GM18520 (cell line): ENCODE results near the gene ZNF467.

Source experiments
- ATAC-seq: cut with Tn5 transposase; IDR thresholded peaks from one replicate; pipeline ENCODE4 v1.9.1; 2021; ENCODE audit not compliant: unreplicated experiment

The ZNF467 gene

DNA sequence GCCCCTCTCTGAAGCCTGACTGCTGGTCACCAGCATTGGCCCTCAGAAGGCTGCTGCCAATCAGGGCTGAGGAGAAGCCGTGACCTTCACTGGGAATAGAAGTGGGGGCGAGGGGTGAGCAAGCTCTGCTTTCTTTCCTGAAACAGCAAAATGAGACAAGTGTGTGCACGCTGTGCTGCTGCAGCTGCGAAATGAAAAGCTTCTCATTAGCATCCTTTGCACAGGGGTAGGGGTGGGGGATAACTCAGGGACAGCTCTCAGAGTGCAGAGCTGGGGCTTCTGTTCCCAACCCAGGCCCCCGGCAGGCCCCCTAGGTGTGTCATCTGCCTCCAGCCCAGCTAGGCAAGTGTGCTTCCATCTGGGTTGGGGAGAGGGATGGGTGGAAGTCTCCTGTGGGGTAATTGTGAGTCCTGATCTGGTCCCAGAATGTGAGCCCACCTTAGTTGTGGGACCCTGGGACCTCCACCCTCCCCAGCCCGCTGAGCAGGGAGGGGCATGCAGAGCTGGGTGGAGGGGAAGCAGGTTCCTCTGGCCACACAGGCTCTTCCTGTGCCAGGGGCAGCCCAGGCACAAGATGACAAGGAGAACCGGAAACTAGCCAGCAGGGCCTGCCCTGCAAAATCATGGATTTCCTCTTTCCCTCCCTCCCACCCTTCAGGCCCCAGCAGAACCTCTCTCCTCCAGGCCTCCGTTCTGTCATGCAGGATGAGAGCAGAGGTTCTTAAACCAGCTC, 22.2 kb downstream of the ZNF467 start:
- no peak for ATAC-seq

GRCh38 chr7:149750122-149750845, 23.1 kb downstream of the ZNF467 start:
- no peak for ATAC-seq

- ATAC-seq = no peak
Measured at GRCh38 chr7:149748076-149748874, 25.1 kb downstream of the ZNF467 start.

- ATAC-seq = no peak
Measured at GRCh38 chr7:149743476-149744255, 29.7 kb downstream of the ZNF467 start.

GRCh38 chr7:149742075-149742701, 31.2 kb downstream of the ZNF467 start:
- no peak for ATAC-seq

DNA sequence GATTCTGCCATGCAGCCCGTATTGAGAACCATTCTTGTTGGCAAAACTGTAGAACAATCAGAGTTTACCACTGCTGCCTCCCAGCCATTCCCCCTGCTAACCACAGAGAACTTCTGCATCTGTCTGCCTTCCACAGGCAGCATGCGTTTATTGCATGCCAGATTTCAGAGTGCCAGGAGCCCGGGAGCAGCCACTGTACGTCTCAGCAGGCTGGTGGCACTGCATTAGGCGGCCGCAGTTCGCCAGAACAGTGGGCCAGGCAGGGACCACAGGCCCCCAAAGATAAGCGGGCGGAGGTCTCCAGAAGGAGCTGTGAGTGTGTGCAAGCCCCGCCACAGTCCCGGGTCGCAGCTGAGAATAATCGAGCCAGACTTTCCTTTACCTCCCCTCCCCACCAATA, 31.8 kb downstream of the ZNF467 start:
- ATAC-seq = no peak

DNA sequence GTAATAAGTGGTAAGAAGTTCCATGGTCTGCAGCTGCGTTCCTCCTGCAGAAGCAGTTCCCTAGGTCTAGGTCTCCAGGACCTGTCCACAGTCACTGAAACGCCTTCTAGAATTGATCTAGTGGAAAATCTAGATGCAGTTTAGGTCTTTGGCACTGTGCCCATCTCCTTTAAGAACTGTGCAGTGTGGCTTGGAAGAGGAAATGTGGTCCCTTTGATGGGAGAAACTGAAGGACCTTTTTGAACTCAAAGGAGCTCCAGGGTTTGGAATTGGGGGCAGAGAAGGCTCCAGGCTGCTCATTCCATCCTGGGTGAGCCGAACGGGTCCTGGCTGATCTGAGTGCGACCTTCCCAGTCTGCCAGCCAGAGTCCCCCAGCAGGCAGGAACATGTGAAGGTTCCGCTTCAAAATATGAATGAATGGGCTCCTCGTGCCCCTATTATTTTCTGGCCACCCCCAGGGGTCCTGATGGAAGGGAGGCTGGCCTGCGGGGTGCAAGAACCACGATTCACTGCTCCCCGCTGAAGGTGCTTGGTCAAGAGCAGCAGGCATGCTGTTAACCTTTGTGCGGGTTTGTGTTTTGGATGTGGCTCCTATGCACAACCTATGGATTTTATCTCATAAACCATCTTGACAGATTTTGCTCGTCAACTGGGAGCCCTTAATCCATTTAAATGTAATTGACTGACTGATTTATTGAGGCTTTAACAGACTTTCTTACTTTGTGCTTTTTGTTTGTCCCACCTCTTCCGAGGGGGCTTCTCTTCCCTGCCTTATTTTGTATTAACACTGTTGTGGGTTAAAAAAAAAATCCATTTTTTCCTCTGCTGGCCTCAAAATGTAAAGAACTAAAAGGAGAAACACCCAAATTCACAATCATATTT, 36.7 kb downstream of the ZNF467 start:
- ATAC-seq = no peak

DNA sequence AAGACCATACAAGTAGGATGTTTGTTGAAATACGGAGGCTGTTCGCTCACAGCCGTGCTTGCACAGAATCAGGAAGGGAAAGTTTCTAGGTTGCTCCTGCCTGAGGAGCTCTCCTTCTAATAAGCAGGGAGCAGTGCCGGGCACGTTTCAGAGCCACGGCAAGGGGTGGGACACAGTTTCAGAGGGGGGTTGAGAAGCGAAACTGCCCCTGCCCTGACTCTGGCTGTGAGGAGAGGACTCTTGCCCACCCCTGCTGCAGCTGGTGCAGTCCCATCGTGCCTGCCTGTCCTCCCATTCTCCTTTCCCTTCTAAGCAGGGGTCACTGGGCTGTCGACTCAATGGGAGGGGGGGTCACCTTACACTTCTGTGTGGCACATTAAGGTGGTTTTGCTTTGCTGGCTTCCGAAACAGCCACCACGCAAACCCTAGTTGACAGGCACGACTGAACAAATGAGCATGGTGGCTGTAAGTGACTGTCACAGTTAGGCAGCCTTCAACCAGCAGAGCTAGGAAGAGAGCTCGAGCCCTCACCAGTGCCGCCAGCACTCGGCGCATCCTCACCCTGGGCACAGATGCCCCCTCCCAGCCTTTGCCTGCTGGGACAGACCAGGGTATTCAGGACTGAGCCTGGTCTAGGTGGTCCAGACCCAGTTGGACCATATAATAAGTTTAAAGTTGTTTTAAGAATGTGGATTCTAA, 37.5 kb downstream of the ZNF467 start:
- ATAC-seq = no peak

DNA sequence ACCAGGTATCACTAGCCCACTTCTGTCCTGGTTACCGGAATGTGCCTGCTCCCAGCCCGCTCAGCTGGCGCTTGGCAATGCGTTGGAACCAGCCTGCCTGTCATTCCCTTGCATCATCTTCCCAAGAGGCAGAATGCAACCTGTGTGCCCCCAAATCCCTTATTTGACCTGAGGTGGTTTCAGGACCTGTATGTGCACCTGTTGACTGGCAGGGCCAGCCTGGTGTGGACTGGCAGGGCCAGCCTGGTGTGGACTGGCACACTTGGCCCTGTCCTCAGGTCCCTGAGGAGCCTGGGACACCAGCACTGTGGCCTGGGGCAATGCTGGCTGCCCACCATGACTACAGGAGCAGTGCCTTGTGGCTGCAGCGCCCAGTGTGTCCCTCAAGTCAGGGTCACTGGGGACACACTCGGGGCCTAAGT, 38.2 kb downstream of the ZNF467 start:
- ATAC-seq = no peak

- no peak for ATAC-seq
Measured at GRCh38 chr7:149734791-149735075, 38.7 kb downstream of the ZNF467 start.

DNA sequence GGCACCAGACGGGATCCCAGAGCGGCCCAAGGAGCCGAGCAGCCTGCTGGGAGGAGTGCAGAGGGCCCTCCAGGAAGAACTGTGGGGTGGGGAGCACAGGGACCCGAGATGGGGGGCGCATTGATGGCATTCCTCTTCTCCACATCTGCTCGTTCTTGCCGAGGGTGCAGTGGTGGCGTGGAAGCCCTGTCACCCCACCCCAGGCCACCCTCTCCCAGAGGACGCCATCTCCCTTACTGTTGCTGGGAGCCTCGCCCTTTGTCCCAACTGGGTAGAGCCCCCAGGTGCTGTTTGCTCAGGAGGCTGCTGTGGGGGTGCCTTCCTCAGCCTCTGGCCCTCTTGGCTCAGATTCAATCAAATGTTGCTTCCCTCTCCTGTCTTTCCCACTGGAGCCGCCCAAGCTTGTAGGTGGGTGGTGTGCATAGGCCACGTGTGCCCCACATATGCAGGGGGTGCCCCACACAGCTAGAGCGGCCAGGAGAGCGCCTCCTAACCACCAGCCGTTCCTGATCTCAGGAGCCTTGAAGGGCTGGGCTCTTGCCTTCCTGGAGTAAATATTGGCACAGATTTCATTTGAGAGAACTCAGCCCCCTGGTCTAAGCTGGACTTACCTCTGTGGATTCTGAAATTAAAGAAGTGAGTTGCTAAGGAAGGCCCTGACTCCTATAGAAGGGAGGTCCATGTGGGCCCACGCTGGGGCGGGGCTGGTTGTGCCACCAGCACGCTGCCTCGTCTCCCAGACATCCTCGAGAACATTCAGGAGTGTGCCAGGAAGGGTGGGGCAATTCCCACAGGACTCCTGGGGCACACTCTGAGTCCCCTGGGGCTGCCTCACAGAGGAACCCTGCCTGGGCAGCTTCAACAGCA, 39.2 kb downstream of the ZNF467 start:
- ATAC-seq = no peak

DNA sequence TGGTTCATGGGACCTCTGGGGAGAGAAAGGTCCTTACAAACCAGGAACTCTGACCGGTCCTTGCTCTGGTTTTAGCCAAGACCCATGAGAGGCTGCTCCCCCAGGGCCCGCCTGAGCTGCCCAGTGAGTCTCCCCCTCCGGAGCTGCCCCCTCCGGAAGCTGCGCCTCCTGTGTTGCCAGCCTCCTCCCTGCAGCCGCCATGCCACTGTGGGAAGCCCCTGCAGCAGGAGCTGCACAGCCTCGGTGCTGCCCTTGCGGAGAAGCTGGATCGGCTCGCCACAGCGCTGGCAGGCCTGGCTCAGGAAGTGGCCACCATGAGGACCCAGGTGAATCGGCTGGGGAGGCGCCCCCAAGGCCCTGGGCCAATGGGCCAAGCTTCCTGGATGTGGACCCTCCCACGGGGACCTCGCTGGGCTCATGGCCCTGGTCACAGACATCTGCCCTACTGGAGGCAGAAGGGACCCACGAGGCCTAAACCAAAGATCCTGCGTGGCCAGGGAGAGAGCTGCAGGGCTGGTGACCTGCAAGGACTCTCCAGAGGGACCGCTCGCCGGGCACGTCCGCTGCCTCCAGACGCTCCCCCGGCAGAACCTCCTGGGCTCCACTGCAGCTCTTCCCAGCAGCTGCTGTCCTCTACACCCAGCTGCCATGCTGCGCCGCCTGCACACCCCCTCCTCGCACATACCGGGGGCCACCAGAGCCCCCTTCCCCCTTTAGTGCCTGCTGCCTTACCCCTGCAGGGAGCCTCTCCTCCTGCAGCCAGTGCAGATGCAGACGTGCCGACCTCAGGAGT, 40.1 kb downstream of the ZNF467 start:
- ATAC-seq = no peak

GRCh38 chr7:149732611-149733010, 40.8 kb downstream of the ZNF467 start:
- ATAC-seq = no peak

DNA sequence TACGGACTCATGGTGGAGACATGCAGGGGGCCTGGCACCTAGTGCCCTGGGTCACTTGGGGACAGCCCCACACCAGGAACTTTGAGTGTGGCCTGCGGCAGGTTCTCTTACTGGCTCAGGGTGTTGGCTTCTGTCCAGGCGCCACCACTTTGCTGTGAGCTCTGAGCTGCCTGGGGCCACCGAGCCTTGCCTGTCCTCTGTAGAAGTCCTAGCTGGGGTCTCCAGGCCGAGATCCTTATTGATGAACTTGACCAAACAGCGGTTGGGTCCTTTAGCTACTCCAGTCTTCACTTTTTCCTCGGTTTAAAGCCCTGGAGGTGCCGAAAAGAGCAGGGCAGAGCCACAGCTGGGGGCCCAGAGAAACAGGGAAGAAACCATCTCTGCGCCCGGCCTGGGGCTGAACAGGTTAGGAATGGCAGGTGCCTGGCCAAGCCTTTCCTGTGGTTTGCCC, 41.3 kb downstream of the ZNF467 start:
- ATAC-seq = no peak

DNA sequence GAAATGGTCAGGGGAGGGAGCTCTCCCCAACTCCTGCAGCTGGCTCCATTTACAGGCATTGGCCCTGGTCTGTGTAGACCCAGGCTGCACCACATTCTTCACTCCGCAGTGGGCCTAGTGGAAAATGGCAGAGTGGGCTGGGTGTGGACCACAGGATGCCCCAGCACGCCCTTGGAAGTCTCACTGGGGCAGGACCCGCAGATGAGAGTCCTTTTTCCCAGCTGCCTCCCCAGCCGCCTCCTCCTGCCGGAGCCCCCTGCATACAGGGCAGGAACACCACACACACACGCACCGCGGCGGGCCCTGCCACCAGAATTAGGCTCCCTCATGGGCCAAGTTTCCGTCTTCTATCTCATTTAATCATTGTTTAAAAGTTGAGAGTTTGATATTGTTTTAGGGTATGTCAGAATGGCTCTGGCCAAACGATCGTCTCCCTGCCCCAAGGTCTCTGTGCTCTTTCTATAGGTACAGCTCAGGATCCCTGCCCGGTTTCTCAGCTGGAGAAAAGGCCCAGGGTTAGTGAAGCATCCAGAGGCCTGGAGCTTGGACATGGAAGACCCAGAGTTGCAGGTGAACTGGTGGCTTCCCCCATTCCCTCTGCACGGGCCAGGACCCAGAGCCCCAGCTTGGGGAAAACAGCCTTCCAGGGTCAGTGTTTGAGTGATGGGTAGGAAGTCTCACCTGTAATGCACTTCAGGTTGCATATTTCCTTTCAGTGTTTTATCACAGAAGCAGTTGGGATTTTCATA, 42.0 kb downstream of the ZNF467 start:
- ATAC-seq = no peak

DNA sequence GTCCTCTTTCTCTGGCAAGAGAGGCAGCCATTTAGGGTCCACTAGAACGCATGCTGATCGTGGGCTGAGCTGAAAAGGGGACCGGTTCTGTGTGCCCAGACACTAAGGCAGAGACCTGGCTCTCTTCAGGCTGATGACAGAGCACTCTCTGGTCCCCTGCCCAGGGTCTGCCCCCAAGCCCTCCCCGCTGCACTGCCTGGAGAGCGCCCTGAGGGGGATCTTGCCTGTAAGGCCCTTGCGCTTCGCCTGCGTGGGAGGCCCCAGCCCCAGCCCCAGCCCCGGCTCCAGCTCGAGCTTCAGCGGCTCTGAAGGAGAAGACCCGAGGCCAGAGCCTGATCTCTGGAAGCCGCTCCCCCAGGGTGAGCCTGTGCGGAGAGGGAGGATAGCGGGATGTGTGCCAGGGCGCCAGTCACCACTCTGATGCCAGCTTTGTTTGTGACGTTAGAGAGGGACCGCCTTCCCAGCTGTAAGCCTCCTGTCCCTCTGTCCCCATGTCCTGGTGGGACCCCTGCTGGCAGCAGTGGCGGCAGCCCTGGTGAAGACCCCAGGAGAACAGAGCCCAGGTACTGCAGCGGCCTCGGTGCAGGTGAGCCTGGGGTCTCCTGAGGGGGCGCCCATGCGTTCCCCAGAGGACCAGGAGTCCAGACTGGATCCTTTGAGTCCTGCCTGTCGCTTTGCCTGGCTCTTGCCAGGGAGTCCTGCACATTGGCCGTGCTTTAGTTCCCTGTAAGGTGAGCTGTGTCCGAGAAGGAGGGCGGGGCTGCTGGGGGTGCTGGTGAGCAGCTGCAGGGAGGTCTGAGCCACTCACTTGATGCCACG, 43.2 kb downstream of the ZNF467 start:
- ATAC-seq = no peak
